Measurements from ENCODE around the gene ADK. TPM values are rescaled to one million over a fixed set of nuclear protein-coding genes. Genes with fewer than 3 reads are reported as not detected.

ADK gene
- total and polyA plus RNA-seq, 2 experiments from 2014 or later = 39.9 to 53.0 TPM

DNA sequence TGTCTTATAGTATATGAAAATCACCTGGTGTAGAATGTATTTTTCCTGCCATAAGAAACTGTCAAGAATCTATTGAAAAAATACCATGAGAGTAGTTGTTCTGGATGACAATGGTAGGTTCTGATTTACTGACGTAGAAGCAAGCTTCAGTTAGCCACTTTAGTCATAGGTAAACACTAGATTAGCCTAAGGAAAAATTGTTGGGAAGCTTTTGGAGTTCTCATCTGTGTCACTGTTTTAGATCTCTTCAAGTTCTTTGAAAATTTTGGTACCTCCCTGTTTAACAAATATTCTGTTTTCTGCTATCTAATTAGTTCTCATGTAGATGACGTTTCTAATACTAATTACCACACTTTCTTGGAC, 131.8 kb downstream of the ADK start:
- Histone ChIP-seq H3K36me3 (ENCODE audit: insufficient read depth) (no peaks in the 10 kb centered on the region), H3K9me2 (ENCODE audit: insufficient read depth) (no peaks in the 10 kb centered on the region), H2AFZ (no peak overlapping the region), H3F3A (replicated peaks; ENCODE audit: low read depth) (no peaks in the 10 kb centered on the region), H4K20me1 (replicated peaks; ENCODE audit: insufficient read depth) (no peaks in the 10 kb centered on the region), H3K79me2 (replicated peaks; ENCODE audit: insufficient read depth) (no peaks in the 10 kb centered on the region), H3K27me3 (ENCODE audit: insufficient read depth) (no peaks in the 10 kb centered on the region), H3K4me3 (no peak overlapping the region), H3K4me2 (no peak overlapping the region), H3K4me1 (ENCODE audit: insufficient read depth) (no peaks in the 10 kb centered on the region), H3K27ac (ENCODE audit: low read depth) (no peak overlapping the region)
- Mint-ChIP-seq H3K4me3 (no peak overlapping the region), H3K9me3 (no peaks in the 10 kb centered on the region), H3K4me1 (no peaks in the 10 kb centered on the region), H3K27ac (no peak overlapping the region), H3K27me3 (ENCODE audit: insufficient read depth, low read depth, poor library complexity) (no peaks in the 10 kb centered on the region), H3K36me3 (ENCODE audit: low read depth) (peaks cover 4% of the 10 kb centered on the region; the same call in 2 of the 3 replicates)
- DNase-seq (ENCODE audit: low spot score) = no peak
- no peak for ATAC-seq
- no peak for TF ChIP-seq POLR2AphosphoS5 (IDR thresholded peaks at IDR 0.05; ENCODE audit: low read depth)
- no peak for TF ChIP-seq EZH2 (IDR thresholded peaks at IDR 0.05; ENCODE audit: low read depth, unreplicated experiment)
- TF ChIP-seq, protein P1, sequence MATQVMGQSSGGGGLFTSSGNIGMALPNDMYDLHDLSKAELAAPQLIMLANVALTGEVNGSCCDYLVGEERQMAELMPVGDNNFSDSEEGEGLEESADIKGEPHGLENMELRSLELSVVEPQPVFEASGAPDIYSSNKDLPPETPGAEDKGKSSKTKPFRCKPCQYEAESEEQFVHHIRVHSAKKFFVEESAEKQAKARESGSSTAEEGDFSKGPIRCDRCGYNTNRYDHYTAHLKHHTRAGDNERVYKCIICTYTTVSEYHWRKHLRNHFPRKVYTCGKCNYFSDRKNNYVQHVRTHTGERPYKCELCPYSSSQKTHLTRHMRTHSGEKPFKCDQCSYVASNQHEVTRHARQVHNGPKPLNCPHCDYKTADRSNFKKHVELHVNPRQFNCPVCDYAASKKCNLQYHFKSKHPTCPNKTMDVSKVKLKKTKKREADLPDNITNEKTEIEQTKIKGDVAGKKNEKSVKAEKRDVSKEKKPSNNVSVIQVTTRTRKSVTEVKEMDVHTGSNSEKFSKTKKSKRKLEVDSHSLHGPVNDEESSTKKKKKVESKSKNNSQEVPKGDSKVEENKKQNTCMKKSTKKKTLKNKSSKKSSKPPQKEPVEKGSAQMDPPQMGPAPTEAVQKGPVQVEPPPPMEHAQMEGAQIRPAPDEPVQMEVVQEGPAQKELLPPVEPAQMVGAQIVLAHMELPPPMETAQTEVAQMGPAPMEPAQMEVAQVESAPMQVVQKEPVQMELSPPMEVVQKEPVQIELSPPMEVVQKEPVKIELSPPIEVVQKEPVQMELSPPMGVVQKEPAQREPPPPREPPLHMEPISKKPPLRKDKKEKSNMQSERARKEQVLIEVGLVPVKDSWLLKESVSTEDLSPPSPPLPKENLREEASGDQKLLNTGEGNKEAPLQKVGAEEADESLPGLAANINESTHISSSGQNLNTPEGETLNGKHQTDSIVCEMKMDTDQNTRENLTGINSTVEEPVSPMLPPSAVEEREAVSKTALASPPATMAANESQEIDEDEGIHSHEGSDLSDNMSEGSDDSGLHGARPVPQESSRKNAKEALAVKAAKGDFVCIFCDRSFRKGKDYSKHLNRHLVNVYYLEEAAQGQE (IDR thresholded peaks at IDR 0.05; ENCODE audit: unreplicated experiment) = no peak
- TF ChIP-seq CREB1 (CRISPR knock-in tag; IDR thresholded peaks at IDR 0.05; ENCODE audit: low read depth) = no peak
- no peak for TF ChIP-seq JUNB (IDR thresholded peaks at IDR 0.05; ENCODE audit: unreplicated experiment)
- no peak for TF ChIP-seq EZH2phosphoT487 (IDR thresholded peaks at IDR 0.05; ENCODE audit: unreplicated experiment)
- TF ChIP-seq STAT1 (IDR thresholded peaks at IDR 0.05; ENCODE audit: unreplicated experiment) = no peak
- TF ChIP-seq, protein P2, sequence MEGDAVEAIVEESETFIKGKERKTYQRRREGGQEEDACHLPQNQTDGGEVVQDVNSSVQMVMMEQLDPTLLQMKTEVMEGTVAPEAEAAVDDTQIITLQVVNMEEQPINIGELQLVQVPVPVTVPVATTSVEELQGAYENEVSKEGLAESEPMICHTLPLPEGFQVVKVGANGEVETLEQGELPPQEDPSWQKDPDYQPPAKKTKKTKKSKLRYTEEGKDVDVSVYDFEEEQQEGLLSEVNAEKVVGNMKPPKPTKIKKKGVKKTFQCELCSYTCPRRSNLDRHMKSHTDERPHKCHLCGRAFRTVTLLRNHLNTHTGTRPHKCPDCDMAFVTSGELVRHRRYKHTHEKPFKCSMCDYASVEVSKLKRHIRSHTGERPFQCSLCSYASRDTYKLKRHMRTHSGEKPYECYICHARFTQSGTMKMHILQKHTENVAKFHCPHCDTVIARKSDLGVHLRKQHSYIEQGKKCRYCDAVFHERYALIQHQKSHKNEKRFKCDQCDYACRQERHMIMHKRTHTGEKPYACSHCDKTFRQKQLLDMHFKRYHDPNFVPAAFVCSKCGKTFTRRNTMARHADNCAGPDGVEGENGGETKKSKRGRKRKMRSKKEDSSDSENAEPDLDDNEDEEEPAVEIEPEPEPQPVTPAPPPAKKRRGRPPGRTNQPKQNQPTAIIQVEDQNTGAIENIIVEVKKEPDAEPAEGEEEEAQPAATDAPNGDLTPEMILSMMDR (conservative IDR thresholded peaks at IDR 0.05; ENCODE audit: low read depth in 2 of 2) = no peak
- TF ChIP-seq, protein P3, sequence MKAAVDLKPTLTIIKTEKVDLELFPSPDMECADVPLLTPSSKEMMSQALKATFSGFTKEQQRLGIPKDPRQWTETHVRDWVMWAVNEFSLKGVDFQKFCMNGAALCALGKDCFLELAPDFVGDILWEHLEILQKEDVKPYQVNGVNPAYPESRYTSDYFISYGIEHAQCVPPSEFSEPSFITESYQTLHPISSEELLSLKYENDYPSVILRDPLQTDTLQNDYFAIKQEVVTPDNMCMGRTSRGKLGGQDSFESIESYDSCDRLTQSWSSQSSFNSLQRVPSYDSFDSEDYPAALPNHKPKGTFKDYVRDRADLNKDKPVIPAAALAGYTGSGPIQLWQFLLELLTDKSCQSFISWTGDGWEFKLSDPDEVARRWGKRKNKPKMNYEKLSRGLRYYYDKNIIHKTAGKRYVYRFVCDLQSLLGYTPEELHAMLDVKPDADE (IDR thresholded peaks at IDR 0.05) = no peak
- TF ChIP-seq ZNF114 (CRISPR knock-in tag; IDR thresholded peaks at IDR 0.05) = no peak
- TF ChIP-seq, protein P4, sequence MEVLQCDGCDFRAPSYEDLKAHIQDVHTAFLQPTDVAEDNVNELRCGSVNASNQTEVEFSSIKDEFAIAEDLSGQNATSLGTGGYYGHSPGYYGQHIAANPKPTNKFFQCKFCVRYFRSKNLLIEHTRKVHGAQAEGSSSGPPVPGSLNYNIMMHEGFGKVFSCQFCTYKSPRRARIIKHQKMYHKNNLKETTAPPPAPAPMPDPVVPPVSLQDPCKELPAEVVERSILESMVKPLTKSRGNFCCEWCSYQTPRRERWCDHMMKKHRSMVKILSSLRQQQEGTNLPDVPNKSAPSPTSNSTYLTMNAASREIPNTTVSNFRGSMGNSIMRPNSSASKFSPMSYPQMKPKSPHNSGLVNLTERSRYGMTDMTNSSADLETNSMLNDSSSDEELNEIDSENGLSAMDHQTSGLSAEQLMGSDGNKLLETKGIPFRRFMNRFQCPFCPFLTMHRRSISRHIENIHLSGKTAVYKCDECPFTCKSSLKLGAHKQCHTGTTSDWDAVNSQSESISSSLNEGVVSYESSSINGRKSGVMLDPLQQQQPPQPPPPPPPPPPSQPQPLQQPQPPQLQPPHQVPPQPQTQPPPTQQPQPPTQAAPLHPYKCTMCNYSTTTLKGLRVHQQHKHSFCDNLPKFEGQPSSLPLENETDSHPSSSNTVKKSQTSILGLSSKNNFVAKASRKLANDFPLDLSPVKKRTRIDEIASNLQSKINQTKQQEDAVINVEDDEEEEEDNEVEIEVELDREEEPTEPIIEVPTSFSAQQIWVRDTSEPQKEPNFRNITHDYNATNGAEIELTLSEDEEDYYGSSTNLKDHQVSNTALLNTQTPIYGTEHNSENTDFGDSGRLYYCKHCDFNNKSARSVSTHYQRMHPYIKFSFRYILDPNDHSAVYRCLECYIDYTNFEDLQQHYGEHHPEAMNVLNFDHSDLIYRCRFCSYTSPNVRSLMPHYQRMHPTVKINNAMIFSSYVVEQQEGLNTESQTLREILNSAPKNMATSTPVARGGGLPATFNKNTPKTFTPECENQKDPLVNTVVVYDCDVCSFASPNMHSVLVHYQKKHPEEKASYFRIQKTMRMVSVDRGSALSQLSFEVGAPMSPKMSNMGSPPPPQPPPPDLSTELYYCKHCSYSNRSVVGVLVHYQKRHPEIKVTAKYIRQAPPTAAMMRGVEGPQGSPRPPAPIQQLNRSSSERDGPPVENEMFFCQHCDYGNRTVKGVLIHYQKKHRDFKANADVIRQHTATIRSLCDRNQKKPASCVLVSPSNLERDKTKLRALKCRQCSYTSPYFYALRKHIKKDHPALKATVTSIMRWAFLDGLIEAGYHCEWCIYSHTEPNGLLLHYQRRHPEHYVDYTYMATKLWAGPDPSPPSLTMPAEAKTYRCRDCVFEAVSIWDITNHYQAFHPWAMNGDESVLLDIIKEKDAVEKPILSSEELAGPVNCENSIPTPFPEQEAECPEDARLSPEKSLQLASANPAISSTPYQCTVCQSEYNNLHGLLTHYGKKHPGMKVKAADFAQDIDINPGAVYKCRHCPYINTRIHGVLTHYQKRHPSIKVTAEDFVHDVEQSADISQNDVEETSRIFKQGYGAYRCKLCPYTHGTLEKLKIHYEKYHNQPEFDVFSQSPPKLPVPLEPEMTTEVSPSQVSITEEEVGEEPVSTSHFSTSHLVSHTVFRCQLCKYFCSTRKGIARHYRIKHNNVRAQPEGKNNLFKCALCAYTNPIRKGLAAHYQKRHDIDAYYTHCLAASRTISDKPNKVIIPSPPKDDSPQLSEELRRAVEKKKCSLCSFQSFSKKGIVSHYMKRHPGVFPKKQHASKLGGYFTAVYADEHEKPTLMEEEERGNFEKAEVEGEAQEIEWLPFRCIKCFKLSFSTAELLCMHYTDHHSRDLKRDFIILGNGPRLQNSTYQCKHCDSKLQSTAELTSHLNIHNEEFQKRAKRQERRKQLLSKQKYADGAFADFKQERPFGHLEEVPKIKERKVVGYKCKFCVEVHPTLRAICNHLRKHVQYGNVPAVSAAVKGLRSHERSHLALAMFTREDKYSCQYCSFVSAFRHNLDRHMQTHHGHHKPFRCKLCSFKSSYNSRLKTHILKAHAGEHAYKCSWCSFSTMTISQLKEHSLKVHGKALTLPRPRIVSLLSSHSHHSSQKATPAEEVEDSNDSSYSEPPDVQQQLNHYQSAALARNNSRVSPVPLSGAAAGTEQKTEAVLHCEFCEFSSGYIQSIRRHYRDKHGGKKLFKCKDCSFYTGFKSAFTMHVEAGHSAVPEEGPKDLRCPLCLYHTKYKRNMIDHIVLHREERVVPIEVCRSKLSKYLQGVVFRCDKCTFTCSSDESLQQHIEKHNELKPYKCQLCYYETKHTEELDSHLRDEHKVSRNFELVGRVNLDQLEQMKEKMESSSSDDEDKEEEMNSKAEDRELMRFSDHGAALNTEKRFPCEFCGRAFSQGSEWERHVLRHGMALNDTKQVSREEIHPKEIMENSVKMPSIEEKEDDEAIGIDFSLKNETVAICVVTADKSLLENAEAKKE (CRISPR knock-in tag; IDR thresholded peaks at IDR 0.05) = no peak
- no peak for TF ChIP-seq NANOG (IDR thresholded peaks at IDR 0.05; ENCODE audit: borderline replicate concordance)
- no peak for TF ChIP-seq ZNF331 (CRISPR knock-in tag; IDR thresholded peaks at IDR 0.05; ENCODE audit: low read depth)
